ENCODE measurements around the gene SYNJ1. TPM values are rescaled to one million over a fixed set of nuclear protein-coding genes. Genes with fewer than 3 reads are reported as not detected.
"Not testable (repeated sequence)": the region's sequence is repeated elsewhere in the genome, so short reads cannot be mapped to it uniquely, and the experiment has no call there.

The SYNJ1 gene
- total RNA-seq, 2 donors from 2014 or later = 13.8 to 22.5 TPM

DNA sequence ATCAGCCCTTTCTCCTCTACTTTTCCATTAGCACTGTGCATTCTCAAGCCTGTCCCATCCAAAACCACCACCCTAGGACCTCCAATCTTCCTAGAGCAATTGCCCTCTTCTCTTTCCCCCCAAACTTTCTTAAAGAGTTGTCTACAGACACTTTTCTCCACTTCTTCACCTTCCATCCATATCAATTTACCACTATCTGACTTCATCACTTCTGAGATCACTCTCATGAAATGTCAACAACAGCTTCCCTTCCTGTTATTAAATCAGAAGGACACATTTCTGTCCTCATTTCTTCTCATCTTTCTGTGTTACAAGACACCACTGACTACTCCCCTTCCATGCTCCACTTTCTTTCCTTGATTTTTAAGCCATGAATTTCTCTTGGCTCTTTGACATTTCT lies 79.6 kb downstream of the SYNJ1 start:
- no peaks in the 10 kb centered on the region for H3K9me3 Mint-ChIP-seq
- no peak overlapping the region for H3K27ac Mint-ChIP-seq
- H3K4me3 Mint-ChIP-seq = no peak overlapping the region
- no peaks in the 10 kb centered on the region for H3K4me1 Mint-ChIP-seq
- H3K27me3 Mint-ChIP-seq = no peaks in the 10 kb centered on the region
- H3K36me3 Mint-ChIP-seq (ENCODE audit: low read depth) = peaks cover 42% of the 10 kb centered on the region
- ATAC-seq (replicated peaks) = no peak

GRCh38 chr21:32645261-32646182 lies 82.3 kb downstream of the SYNJ1 start:
- no peaks in the 10 kb centered on the region for H3K27me3 Mint-ChIP-seq
- no peak for ATAC-seq (replicated peaks)
- peaks cover 48% of the 10 kb centered on the region for H3K36me3 Mint-ChIP-seq (ENCODE audit: low read depth)
- no peaks in the 10 kb centered on the region for H3K9me3 Mint-ChIP-seq
- no peaks in the 10 kb centered on the region for H3K4me1 Mint-ChIP-seq
- H3K4me3 Mint-ChIP-seq = no peak overlapping the region
- no peak overlapping the region for H3K27ac Mint-ChIP-seq

DNA sequence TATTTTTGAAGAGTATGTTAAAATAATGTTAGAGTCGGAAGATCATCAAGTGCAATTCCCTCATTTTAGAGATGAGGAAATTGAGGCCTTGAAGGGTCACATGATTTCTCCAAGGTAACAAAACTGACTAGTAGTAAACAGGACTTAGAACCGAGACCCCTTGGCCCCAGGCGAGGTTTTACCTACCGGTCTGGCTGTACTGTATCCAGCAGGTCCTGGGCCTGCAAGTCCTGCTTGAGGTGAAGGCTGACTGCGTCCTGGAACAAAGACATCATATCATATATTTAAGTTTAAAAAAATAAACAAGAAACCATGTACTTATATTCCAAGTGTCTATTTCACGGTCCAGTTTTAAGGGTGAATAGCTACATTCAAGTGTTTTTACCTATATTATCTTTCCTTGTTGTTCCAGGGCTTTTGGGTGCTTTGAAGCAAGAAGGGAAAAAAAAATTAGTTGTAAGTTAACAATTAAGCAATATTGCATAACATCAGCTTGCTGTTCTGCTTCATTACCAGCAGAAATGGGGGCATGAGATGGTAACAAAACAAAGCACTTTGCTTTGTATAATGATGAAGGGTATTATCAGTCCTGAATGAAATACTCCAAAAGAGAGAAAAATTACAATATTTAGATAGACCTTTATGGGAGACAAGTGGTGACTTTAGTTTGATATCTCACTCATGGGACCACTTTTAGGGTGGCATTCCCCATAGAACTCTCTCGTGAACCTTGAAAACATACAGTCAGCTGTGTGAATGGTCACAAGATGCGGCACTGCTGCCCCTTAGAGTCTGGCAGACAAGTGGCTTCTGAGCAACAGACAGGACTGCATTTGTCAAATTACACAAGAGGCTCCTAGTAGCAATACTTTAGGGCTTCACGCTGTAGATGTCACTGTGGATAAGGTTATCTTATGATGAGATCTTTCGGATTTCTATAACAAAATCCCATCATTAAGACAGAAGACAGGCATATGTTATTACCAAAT lies 85.8 kb downstream of the SYNJ1 start:
- no peak overlapping the region for H3K4me3 Mint-ChIP-seq
- no peaks in the 10 kb centered on the region for H3K27me3 Mint-ChIP-seq
- H3K4me1 Mint-ChIP-seq = no peaks in the 10 kb centered on the region
- H3K36me3 Mint-ChIP-seq (ENCODE audit: low read depth) = peaks cover 68% of the 10 kb centered on the region
- ATAC-seq (replicated peaks) = no peak
- H3K27ac Mint-ChIP-seq = no peak overlapping the region
- H3K9me3 Mint-ChIP-seq = no peaks in the 10 kb centered on the region

GRCh38 chr21:32626621-32627196 lies 101.1 kb downstream of the SYNJ1 start:
- Mint-ChIP-seq H3K27ac (no peak overlapping the region), H3K4me3 (no peak overlapping the region), H3K36me3 (ENCODE audit: low read depth) (peaks cover 27% of the 10 kb centered on the region), H3K27me3 (peaks cover 1% of the 10 kb centered on the region), H3K4me1 (no peaks in the 10 kb centered on the region), H3K9me3 (no peaks in the 10 kb centered on the region)
- ATAC-seq (replicated peaks) = no peak

GRCh38 chr21:32618218-32618617 lies 109.6 kb downstream of the SYNJ1 start:
- not testable (repeated sequence) for H3K4me1 Mint-ChIP-seq; H3K27ac Mint-ChIP-seq; H3K4me3 Mint-ChIP-seq; ATAC-seq (replicated peaks); H3K27me3 Mint-ChIP-seq; H3K36me3 Mint-ChIP-seq (ENCODE audit: low read depth); H3K9me3 Mint-ChIP-seq

GRCh38 chr21:32613436-32614043 lies 114.3 kb downstream of the SYNJ1 start:
- no peaks in the 10 kb centered on the region for H3K4me1 Mint-ChIP-seq
- H3K4me3 Mint-ChIP-seq = peak overlapping the region; percentile 95
- H3K9me3 Mint-ChIP-seq = no peaks in the 10 kb centered on the region
- no peaks in the 10 kb centered on the region for H3K27me3 Mint-ChIP-seq
- peak overlapping the region; percentile 93 for H3K27ac Mint-ChIP-seq
- H3K36me3 Mint-ChIP-seq (ENCODE audit: low read depth) = peaks cover 24% of the 10 kb centered on the region
- no peak for ATAC-seq (replicated peaks)

- peak overlapping the region; percentile 95 for H3K4me3 Mint-ChIP-seq
- H3K27me3 Mint-ChIP-seq = no peaks in the 10 kb centered on the region
- peaks cover 29% of the 10 kb centered on the region for H3K36me3 Mint-ChIP-seq (ENCODE audit: low read depth)
- no peaks in the 10 kb centered on the region for H3K4me1 Mint-ChIP-seq
- peak overlapping the region; percentile 93 for H3K27ac Mint-ChIP-seq
- ATAC-seq (replicated peaks) = no peak
- H3K9me3 Mint-ChIP-seq = no peaks in the 10 kb centered on the region
These were observed 114.8 kb downstream of the SYNJ1 start for GRCh38 chr21:32612999-32613337.

- Mint-ChIP-seq H3K36me3 (ENCODE audit: low read depth) (peaks cover 35% of the 10 kb centered on the region), H3K27me3 (no peaks in the 10 kb centered on the region), H3K4me3 (peak within 1 kb of the TSS; percentile 95), H3K27ac (peak within 1 kb of the TSS; percentile 93), H3K9me3 (no peaks in the 10 kb centered on the region), H3K4me1 (no peaks in the 10 kb centered on the region)
- ATAC-seq (replicated peaks) = peak; percentile 88
These were observed 115.5 kb downstream of the SYNJ1 start, which contains the start of gene CFAP298 for GRCh38 chr21:32612075-32612998. Gene CFAP298 (minus strand): TSS chr21:32612377. CDS start chr21:32612243, 134 bp downstream.

- Mint-ChIP-seq H3K4me1 (no peaks in the 10 kb centered on the region), H3K27me3 (no peaks in the 10 kb centered on the region), H3K9me3 (no peaks in the 10 kb centered on the region), H3K4me3 (peak overlapping the region; percentile 95), H3K36me3 (ENCODE audit: low read depth) (peaks cover 43% of the 10 kb centered on the region), H3K27ac (peak overlapping the region; percentile 93)
- peak; percentile 34 for ATAC-seq (replicated peaks)
These were observed 116.3 kb downstream of the SYNJ1 start for GRCh38 chr21:32611471-32611997.

DNA sequence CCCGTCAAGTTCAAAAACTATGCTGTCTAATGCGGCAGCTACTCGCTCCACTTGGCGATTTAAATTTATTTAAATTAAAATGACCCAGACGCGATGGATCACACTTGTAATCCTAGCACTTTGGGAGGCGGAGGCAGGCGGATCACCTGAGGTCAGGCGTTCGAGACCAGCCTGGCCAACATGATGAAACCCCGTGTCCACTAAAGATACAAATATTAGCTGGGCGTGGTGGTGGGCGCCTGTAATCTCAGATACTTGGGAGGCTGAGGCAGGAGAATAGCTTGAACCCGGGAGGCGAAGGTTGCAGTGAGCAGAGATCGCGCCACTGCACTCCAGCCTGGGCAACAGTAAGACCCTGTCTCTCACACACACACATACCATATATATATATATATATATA lies 116.9 kb downstream of the SYNJ1 start:
- not testable (repeated sequence) for H3K27ac Mint-ChIP-seq; ATAC-seq (replicated peaks); H3K27me3 Mint-ChIP-seq; H3K4me1 Mint-ChIP-seq; H3K9me3 Mint-ChIP-seq
- Mint-ChIP-seq H3K4me3 (peak overlapping the region; percentile 95), H3K36me3 (ENCODE audit: low read depth) (peaks cover 49% of the 10 kb centered on the region)

DNA sequence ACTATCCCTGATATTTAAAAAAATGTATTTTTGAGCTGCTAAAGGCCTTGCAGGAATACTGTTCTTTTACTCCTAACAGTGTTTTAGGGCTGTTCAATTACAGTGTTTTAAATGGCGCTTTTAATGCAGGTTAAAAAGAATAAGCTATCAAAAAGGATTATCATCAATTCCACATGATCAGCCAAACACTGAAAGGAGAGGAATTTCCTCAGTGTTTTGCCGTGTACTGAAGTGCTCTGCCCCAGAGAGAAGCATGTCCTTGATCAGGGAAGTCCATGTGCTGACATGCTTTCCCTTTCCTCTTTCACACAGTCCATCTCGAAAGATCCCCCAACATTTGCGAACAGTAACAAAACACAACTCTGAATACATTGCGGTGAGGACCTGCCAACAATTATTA lies 119.0 kb downstream of the SYNJ1 start:
- Mint-ChIP-seq H3K4me3 (no peak overlapping the region), H3K27me3 (no peaks in the 10 kb centered on the region)

GRCh38 chr21:32605469-32605868 lies 122.3 kb downstream of the SYNJ1 start:
- Mint-ChIP-seq H3K27ac (peak overlapping the region; percentile 9), H3K9me3 (no peaks in the 10 kb centered on the region), H3K4me3 (no peak overlapping the region), H3K4me1 (no peaks in the 10 kb centered on the region), H3K27me3 (no peaks in the 10 kb centered on the region), H3K36me3 (ENCODE audit: low read depth) (peaks cover 94% of the 10 kb centered on the region)
- no peak for ATAC-seq (replicated peaks)

More for the DNA sequence above, 119.0 kb downstream of the SYNJ1 start:
- H3K4me1 Mint-ChIP-seq = no peaks in the 10 kb centered on the region
- H3K36me3 Mint-ChIP-seq (ENCODE audit: low read depth) = peaks cover 70% of the 10 kb centered on the region
- H3K9me3 Mint-ChIP-seq = no peaks in the 10 kb centered on the region
- no peak for ATAC-seq (replicated peaks)
- H3K27ac Mint-ChIP-seq = no peak overlapping the region

DNA sequence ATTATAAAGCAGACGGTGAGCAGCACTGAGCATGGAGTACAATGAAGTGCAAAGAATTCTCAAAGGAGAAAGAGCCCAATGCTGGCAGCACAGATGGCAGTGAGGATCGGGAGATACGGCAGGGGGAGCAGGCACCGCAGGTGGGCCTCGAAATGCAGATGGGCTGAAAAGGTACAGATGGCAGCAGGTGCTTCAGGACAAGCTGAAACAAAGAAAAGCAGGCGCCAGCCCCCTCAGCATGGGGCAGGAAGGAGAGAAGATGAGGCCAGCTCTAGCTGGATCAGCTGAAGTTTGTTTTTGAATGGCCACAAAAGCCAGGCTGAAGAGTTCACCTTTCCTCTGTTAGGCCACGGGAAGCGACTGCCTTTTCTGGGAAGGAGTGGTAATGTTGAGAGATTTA lies 123.3 kb downstream of the SYNJ1 start:
- no peak overlapping the region for H3K4me3 Mint-ChIP-seq
- no peaks in the 10 kb centered on the region for H3K4me1 Mint-ChIP-seq
- no peak overlapping the region for H3K27ac Mint-ChIP-seq
- no peaks in the 10 kb centered on the region for H3K9me3 Mint-ChIP-seq
- H3K36me3 Mint-ChIP-seq (ENCODE audit: low read depth) = peaks cover 94% of the 10 kb centered on the region
- ATAC-seq (replicated peaks) = no peak
- no peaks in the 10 kb centered on the region for H3K27me3 Mint-ChIP-seq
